HG03571 (cell line): Measurements from ENCODE around the gene RNF169.
"Not testable (repeated sequence)": the region's sequence is repeated elsewhere in the genome, so short reads cannot be mapped to it uniquely, and the experiment has no call there.

Source experiments
- ATAC-seq: cut with Tn5 transposase; IDR thresholded peaks from one replicate; pipeline ENCODE4 v1.9.1; 2021; ENCODE audit not compliant: unreplicated experiment

The RNF169 gene

DNA sequence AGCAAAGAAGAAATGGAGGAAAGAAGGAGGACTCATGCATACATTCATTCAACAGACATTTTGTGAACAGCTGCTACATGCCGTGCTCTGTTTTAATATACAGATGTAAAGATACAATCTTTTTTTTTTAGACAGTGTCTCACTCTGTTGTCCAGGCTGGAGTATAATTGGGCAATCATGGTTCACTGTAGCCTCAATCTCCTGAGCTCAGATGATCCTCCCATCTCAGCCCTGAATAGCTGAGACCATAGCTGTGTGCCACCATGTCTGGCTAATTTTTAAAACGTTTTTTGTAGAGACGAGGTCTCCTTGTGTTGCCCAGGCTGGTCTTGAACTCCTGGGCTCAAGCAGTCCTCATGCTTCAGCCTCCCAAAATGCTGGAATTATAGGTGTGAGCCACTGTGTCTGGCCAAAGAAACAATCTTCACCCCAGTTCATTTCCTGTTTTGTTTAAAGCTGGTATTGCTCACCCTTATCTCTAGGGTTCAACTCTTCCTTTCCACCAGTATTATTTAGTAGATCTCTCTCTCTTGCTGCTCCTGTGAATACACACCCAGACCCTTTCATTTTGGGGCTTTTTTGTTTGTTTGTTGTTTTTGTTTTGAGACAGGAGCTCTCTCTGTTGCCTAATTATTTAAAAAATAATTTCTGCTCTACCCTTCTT lies 69.8 kb downstream of the RNF169 start:
- no peak for ATAC-seq

DNA sequence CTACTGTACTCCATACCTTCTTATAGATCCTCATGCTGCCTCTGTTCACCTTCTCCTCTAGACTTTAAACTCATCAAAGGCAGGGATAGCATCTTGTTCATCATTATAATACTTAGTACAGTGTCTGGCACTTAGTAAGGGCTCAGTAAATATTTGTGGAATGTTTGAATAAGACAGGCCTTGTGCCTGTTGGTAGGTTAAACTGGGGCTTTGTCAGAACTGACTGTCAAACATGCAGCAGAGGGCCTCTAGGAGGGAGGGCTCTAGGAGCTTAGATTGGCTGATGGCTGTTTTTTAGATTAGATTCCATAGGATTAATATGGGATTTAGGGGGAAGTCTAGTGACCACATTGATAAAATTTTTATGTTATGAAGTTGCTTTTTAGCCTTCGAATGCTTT lies 70.8 kb downstream of the RNF169 start:
- no peak for ATAC-seq

DNA sequence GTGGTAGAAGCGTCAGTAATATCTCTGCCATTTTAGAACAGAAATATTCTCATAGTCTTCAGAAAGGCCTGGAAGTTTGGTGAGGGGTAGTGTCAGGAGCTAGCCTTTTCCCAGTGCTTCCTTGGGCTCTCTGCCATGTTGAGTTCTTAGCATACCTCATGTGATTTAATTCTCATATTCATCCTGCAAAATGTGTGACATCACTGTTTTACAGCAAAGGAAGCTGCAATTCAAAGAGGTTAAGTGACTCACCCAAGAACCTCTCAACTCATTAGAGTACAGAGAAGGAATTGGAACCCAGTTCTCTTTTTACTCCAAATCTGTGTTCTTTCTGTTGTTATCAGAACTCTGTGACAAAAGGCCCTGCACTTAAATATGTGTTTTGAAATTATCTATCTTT lies 72.1 kb downstream of the RNF169 start:
- ATAC-seq, result no peak

DNA sequence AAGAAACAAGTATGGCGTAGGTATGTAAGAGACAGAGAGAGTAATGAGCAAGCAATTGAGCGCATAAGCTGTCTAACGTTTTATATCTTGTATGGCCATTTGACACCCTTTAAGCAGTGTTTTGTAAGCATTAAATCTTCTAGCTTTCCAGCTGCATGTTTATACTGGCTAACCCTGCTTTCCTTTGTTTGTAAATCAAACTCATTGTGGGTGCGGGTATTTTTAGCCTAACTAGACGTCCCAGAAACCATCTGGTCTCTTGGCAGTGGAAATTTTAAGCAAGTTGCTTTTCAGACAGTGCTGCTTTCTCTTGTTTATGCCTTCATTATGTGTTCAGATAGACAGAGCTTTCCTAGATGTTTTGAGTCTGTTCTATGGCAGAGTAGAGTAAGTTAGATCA lies 73.5 kb downstream of the RNF169 start:
- no peak for ATAC-seq

GRCh38 chr11:74824285-74824982 lies 75.8 kb downstream of the RNF169 start:
- no peak for ATAC-seq

- ATAC-seq, result not testable (repeated sequence)
These were observed 76.9 kb downstream of the RNF169 start for GRCh38 chr11:74825596-74825995.

- ATAC-seq, result no peak
These were observed 78.3 kb downstream of the RNF169 start for GRCh38 chr11:74826901-74827300.

DNA sequence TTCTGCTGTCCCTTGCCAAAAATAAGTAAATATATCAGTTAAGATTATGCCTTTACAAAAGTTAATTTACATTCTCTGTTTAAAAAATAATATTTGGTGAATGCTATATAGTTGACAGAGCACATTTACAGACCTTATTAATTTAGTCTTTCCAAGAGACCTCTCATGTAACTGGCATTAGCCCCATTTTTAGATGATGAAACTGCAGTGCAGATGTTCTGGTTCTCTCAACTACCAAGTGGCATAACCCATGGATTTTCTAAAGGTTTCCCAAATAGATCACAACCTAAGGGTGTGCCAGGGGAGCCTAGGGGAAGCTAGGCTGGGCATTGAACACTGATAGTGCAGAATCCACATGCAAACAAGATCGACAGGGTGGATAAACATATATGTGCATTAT lies 88.5 kb downstream of the RNF169 start:
- no peak for ATAC-seq

GRCh38 chr11:74838188-74838587 lies 89.5 kb downstream of the RNF169 start:
- no peak for ATAC-seq

DNA sequence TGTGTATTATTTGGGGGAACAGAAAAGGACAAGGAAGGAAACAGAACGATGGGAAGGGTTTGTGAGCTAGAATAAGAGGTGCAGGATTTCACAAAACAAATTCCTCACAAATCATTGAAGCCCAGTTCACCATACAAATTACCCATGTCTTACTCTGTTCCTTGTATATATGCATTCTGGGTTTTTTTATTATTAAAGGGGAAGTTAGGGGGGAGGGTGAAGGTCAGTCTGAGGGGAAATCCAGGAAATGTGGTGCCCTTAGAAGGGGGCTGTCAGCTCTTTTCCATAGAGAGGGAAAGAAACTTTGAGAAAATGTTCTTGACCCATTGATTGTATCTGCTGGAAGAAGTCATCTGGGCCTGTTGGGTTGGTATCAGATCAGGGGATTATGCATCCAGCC lies 90.8 kb downstream of the RNF169 start:
- ATAC-seq, result no peak

- ATAC-seq, result no peak
These were observed 91.3 kb downstream of the RNF169 start for GRCh38 chr11:74839971-74840370.

GRCh38 chr11:74840486-74840885 lies 91.8 kb downstream of the RNF169 start:
- ATAC-seq, result no peak

- ATAC-seq, result no peak
These were observed 94.3 kb downstream of the RNF169 start for GRCh38 chr11:74842967-74843366.

DNA sequence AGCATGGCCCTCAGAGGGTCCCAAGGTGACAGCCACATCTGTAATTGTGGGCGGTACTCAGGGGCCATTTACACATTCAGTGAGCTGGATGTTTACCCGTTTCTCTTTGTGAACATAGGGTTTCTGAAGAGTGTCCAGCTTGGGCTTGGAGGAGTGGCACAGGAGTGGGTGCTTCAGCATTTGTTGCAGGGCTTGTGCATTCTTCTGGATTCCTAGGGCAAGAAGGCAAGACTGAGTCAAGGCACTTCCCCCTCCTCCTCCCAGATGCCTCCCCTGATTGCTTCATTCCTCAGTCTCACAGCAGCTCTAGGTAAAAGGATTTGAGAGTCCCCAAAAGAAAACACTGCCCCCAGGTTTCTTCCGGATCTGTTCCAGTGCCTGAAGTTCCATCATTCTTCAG lies 95.4 kb downstream of the RNF169 start:
- no peak for ATAC-seq

DNA sequence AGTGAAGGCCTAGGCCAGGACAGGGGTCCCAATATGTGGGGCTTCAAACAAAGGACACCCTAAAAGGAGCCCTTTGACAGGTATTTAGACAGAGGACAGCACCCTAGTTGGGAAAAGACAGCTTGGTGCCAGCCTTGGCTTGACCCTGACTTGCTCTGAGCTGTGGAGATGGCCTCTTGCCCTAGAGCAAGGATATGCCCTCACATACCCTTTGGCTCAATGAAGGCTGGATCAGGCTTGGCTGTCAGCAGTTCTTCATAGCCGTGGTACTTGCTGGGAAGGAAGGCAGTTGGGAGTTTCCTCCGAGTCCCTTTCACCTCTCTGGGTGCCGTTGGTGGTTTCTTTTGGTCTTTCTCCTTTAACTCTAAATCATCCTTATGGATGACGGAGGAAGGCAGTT lies 96.2 kb downstream of the RNF169 start:
- ATAC-seq, result no peak

GRCh38 chr11:74845978-74846517 lies 97.4 kb downstream of the RNF169 start:
- ATAC-seq, result no peak

GRCh38 chr11:74846770-74847169 lies 98.1 kb downstream of the RNF169 start:
- no peak for ATAC-seq

DNA sequence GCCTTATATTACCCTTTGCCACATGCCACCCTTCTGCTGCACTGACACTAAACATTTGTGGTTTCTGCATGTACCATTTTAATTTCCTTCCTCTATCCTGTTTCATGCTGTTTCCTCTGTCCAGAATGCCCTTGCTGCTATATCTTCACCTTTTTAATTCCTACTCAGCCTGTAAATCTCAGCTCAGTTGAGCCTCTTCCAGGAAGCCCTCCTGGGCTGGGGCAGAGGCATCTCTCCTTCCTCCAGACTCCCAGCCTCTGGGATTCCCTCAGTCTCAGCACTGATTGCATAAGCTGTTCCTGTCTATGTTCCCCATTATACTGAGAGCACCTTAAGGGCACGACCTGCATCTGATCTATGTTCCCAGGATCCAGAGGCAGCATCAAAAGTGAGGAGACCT lies 98.7 kb downstream of the RNF169 start:
- no peak for ATAC-seq

DNA sequence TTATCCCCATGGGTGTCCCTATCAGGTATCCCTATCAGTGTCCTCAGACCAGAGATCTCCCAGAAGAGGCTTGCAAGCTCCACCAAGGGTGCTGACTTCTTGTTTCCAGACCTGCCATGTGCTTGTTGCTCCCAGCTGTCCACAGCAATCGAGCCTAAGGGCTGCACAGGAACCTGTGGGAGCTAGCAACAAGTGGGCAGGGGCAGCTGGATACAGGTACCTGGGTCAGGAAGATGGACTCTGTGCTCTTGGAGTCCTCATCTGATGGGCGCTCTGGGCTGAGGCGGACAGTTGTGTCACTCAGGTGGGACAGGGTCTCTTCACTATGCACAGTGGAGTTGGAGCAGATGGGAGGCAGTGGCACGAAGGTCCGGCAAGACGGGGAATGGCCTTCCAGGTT lies 99.2 kb downstream of the RNF169 start:
- no peak for ATAC-seq

- no peak for ATAC-seq
These were observed 101.1 kb downstream of the RNF169 start for GRCh38 chr11:74849525-74850391.

- no peak for ATAC-seq
These were observed 104.6 kb downstream of the RNF169 start for GRCh38 chr11:74853223-74853622.

DNA sequence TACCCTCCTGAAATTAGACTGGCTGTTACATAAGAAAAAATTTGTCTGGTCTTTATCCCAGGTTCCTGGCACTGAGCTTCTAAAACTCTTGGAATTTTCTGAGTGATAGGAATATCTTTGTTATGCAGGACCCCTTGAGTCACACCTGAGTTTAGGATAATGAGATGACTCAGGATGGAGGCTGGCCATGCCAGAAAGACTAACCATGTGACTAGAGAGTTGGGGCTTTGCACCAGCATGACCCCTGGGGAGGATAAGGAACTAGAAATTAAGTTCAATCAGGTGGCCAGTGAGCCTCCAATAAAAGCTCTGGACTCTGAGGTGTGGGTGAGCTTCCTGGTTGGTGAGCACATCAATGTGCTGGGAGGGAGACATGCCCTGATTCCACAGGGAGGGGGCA lies 112.1 kb downstream of the RNF169 start:
- no peak for ATAC-seq
